SHP77 treated with DMSO at 0.1 percent for 48 hours (cell line): ENCODE results near the gene ALPP.
"Not testable (repeated sequence)": the region's sequence is repeated elsewhere in the genome, so short reads cannot be mapped to it uniquely, and the experiment has no call there.

ENCODE experiments used
- DNase-seq: peaks from one replicate; lab custom pipeline; 2025; lab: John Stamatoyannopoulos, UW

ALPP gene

GRCh38 chr2:232363784-232364615 is 14.6 kb upstream of the ALPP start:
- no peak for DNase-seq

GRCh38 chr2:232364806-232365594 is 13.6 kb upstream of the ALPP start:
- DNase-seq: not testable (repeated sequence)

- DNase-seq: peak; percentile 67
Measured at GRCh38 chr2:232365621-232366321, 12.8 kb upstream of the ALPP start.

- peak; percentile 40 for DNase-seq
Measured at GRCh38 chr2:232366461-232366860, 12.1 kb upstream of the ALPP start.

GRCh38 chr2:232367016-232367415 is 11.5 kb upstream of the ALPP start:
- no peak for DNase-seq

- DNase-seq: no peak
Measured at GRCh38 chr2:232367591-232368233, 10.8 kb upstream of the ALPP start.

GRCh38 chr2:232368311-232368731 is 10.2 kb upstream of the ALPP start:
- no peak for DNase-seq

- DNase-seq: no peak
Measured at GRCh38 chr2:232369126-232369951, 9.2 kb upstream of the ALPP start.

GRCh38 chr2:232370007-232370406 is 8.5 kb upstream of the ALPP start:
- DNase-seq: not testable (repeated sequence)

- DNase-seq: no peak
Measured at GRCh38 chr2:232372231-232373208, 6.0 kb upstream of the ALPP start.

- no peak for DNase-seq
Measured at GRCh38 chr2:232374356-232374755, 4.2 kb upstream of the ALPP start.

GRCh38 chr2:232375164-232375563 is 3.4 kb upstream of the ALPP start:
- no peak for DNase-seq

GRCh38 chr2:232376260-232376659 is 2.3 kb upstream of the ALPP start:
- DNase-seq: no peak

GRCh38 chr2:232376713-232377112 is 1.8 kb upstream of the ALPP start:
- no peak for DNase-seq

GRCh38 chr2:232377319-232377718 is 1.2 kb upstream of the ALPP start:
- no peak for DNase-seq

- DNase-seq: no peak
Measured at GRCh38 chr2:232377841-232378734, 463 bp upstream of the ALPP start.

- DNase-seq: not testable (repeated sequence)
Measured at GRCh38 chr2:232379610-232380590, 1.3 kb downstream of the ALPP start.
